ENCODE data around the gene DYNLT5.

DNA sequence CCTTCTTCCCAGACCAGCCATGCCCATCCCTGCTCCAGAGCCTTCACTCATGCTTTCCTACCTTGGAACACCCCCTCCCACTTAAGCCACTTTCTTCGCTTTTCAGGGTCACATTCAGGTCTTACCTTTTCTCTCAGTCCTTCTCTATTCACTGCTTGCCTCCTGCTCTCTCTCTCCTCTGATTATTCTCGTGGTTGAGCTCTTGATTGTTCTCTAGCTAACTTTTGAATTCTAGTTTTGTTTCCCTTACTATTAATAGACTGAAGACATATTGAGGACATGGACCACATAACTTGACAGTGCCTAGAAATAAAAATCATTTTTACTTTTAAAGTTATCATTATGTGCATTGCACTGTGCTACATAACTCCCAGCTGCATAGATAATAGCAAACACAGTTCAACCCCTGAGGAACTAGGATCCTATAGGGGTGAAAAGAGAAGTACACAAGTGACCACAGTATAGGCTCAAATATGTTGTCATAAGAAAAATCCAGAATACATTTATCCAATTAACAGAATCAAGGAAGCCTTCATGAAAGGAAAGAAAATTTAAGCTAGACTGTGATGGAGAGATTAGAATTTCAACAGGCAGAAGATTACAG lies 27.3 kb downstream of the DYNLT5 start:
- TF ChIP-seq, protein P1, sequence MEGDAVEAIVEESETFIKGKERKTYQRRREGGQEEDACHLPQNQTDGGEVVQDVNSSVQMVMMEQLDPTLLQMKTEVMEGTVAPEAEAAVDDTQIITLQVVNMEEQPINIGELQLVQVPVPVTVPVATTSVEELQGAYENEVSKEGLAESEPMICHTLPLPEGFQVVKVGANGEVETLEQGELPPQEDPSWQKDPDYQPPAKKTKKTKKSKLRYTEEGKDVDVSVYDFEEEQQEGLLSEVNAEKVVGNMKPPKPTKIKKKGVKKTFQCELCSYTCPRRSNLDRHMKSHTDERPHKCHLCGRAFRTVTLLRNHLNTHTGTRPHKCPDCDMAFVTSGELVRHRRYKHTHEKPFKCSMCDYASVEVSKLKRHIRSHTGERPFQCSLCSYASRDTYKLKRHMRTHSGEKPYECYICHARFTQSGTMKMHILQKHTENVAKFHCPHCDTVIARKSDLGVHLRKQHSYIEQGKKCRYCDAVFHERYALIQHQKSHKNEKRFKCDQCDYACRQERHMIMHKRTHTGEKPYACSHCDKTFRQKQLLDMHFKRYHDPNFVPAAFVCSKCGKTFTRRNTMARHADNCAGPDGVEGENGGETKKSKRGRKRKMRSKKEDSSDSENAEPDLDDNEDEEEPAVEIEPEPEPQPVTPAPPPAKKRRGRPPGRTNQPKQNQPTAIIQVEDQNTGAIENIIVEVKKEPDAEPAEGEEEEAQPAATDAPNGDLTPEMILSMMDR (IDR thresholded peaks at IDR 0.05), result no peak
- TF ChIP-seq POLR2A (IDR thresholded peaks at IDR 0.05) (no peak), EP300 (IDR thresholded peaks at IDR 0.05) (no peak)
